Effector memory CD4-positive, alpha-beta T cell (primary cell): ENCODE data around the gene RBP3.

ENCODE experiments used
- DNase-seq, 3 donors: peaks; one replicate each; pipeline ENCODE4 v3.0.0-alpha.2; 2020
- H3K27ac ChIP-seq: 2 replicates; pipeline ENCODE4 v1.7.0; 2013; ENCODE audit warnings: mild to moderate bottlenecking, low read length, moderate library complexity; ENCODE audit not compliant: insufficient read depth, poor library complexity, severe bottlenecking
- H3K27me3 ChIP-seq: replicated peaks from 2 replicates; pipeline ENCODE4 v1.7.0; 2013; ENCODE audit warnings: mild to moderate bottlenecking, low read length; ENCODE audit not compliant: insufficient read depth, control insufficient read depth, poor library complexity, severe bottlenecking
- H3K36me3 ChIP-seq: 2 replicates; pipeline ENCODE4 v1.7.0; 2013; ENCODE audit warnings: mild to moderate bottlenecking, low read length, moderate library complexity; ENCODE audit not compliant: control insufficient read depth, insufficient read depth
- H3K4me1 ChIP-seq: 2 replicates; pipeline ENCODE4 v1.7.0; 2013; ENCODE audit warnings: low read length, mild to moderate bottlenecking; ENCODE audit not compliant: control insufficient read depth, insufficient read depth, poor library complexity, severe bottlenecking
- H3K4me3 ChIP-seq: 2 replicates; pipeline ENCODE4 v1.7.0; 2013; ENCODE audit warnings: low read length, low read depth, mild to moderate bottlenecking; ENCODE audit not compliant: insufficient read depth, poor library complexity, severe bottlenecking
- H3K9me3 ChIP-seq: 2 replicates; pipeline ENCODE4 v1.7.0; 2013; ENCODE audit warnings: mild to moderate bottlenecking, low read length, moderate library complexity; ENCODE audit not compliant: control insufficient read depth
- total RNA-seq, 3 donors: gene quantifications; one replicate each; lab custom pipeline; 2026; lab: John Stamatoyannopoulos, UW

Gene RBP3
- total RNA-seq = 0 reads per million in 3 donors

GRCh38 chr10:47348138-47348651 is at the start of gene RBP3:
RBP3 (plus strand) TSS chr10:47348363; CDS start chr10:47348485, 122 bp downstream.
- H3K27me3 ChIP-seq = no peaks in the 10 kb centered on the region
- H3K27ac ChIP-seq = no peak within 1 kb of the TSS
- H3K9me3 ChIP-seq = no peaks in the 10 kb centered on the region
- H3K4me1 ChIP-seq = no peaks in the 10 kb centered on the region
- no peak for DNase-seq
- no peaks in the 10 kb centered on the region for H3K36me3 ChIP-seq
- no peak within 1 kb of the TSS for H3K4me3 ChIP-seq

GRCh38 chr10:47298715-47299114 is 49.4 kb upstream of the RBP3 start:
- peaks cover 2% of the 10 kb centered on the region for H3K27me3 ChIP-seq
- H3K4me1 ChIP-seq = peaks cover 4% of the 10 kb centered on the region
- no peak overlapping the region for H3K27ac ChIP-seq
- DNase-seq = no peak
- H3K4me3 ChIP-seq = no peak overlapping the region
- H3K36me3 ChIP-seq = no peaks in the 10 kb centered on the region
- H3K9me3 ChIP-seq = no peaks in the 10 kb centered on the region

GRCh38 chr10:47299611-47300428 is 48.3 kb upstream of the RBP3 start, which contains the start of gene GDF10:
GDF10 (plus strand) TSS chr10:47300197; CDS start chr10:47300652, 455 bp downstream.
- H3K36me3 ChIP-seq = no peaks in the 10 kb centered on the region
- DNase-seq = no peak
- H3K4me1 ChIP-seq = peaks cover 4% of the 10 kb centered on the region
- no peak within 1 kb of the TSS for H3K27ac ChIP-seq
- no peaks in the 10 kb centered on the region for H3K9me3 ChIP-seq
- peaks cover 2% of the 10 kb centered on the region for H3K27me3 ChIP-seq
- H3K4me3 ChIP-seq = peak within 1 kb of the TSS; percentile 49

GRCh38 chr10:47300429-47300931 is 47.7 kb upstream of the RBP3 start:
- no peak for DNase-seq

GRCh38 chr10:47301833-47302232 is 46.3 kb upstream of the RBP3 start:
- no peaks in the 10 kb centered on the region for H3K36me3 ChIP-seq
- H3K4me1 ChIP-seq = peaks cover 4% of the 10 kb centered on the region
- no peaks in the 10 kb centered on the region for H3K9me3 ChIP-seq
- H3K4me3 ChIP-seq = no peak overlapping the region
- no peak overlapping the region for H3K27ac ChIP-seq
- no peak for DNase-seq
- peaks cover 2% of the 10 kb centered on the region for H3K27me3 ChIP-seq

More at GRCh38 chr10:47300429-47300931, 47.7 kb upstream of the RBP3 start:
- Histone ChIP-seq H3K4me3 (peak overlapping the region; percentile 49), H3K36me3 (no peaks in the 10 kb centered on the region), H3K27me3 (peaks cover 2% of the 10 kb centered on the region), H3K9me3 (no peaks in the 10 kb centered on the region), H3K27ac (no peak overlapping the region), H3K4me1 (peaks cover 4% of the 10 kb centered on the region)

- H3K4me1 ChIP-seq = peaks cover 4% of the 10 kb centered on the region
- no peaks in the 10 kb centered on the region for H3K36me3 ChIP-seq
- H3K9me3 ChIP-seq = no peaks in the 10 kb centered on the region
- no peak overlapping the region for H3K4me3 ChIP-seq
- DNase-seq = no peak
- H3K27me3 ChIP-seq = peaks cover 2% of the 10 kb centered on the region
- H3K27ac ChIP-seq = no peak overlapping the region
These were observed 45.1 kb upstream of the RBP3 start for GRCh38 chr10:47303105-47303504.

GRCh38 chr10:47303866-47304265 is 44.3 kb upstream of the RBP3 start:
- no peaks in the 10 kb centered on the region for H3K36me3 ChIP-seq
- no peak overlapping the region for H3K4me3 ChIP-seq
- DNase-seq = no peak
- peaks cover 1% of the 10 kb centered on the region for H3K27me3 ChIP-seq
- H3K9me3 ChIP-seq = no peaks in the 10 kb centered on the region
- no peak overlapping the region for H3K27ac ChIP-seq
- H3K4me1 ChIP-seq = peaks cover 4% of the 10 kb centered on the region

- H3K27me3 ChIP-seq = no peaks in the 10 kb centered on the region
- no peak overlapping the region for H3K4me3 ChIP-seq
- H3K9me3 ChIP-seq = no peaks in the 10 kb centered on the region
- no peaks in the 10 kb centered on the region for H3K36me3 ChIP-seq
- no peak overlapping the region for H3K27ac ChIP-seq
- DNase-seq = no peak
- peaks cover 9% of the 10 kb centered on the region for H3K4me1 ChIP-seq
These were observed 42.6 kb upstream of the RBP3 start for GRCh38 chr10:47305566-47305965.

GRCh38 chr10:47306387-47307210 is 41.6 kb upstream of the RBP3 start:
- Histone ChIP-seq H3K4me1 (peaks cover 13% of the 10 kb centered on the region), H3K27me3 (no peaks in the 10 kb centered on the region), H3K9me3 (no peaks in the 10 kb centered on the region), H3K36me3 (no peaks in the 10 kb centered on the region), H3K27ac (no peak overlapping the region), H3K4me3 (no peak overlapping the region)
- no peak for DNase-seq
